GM19240 (cell line): Measurements from ENCODE around the gene GDF15.
A peak's percentile ranks its signal among the peaks of the same experiment; 100 is the strongest.
"Not testable (repeated sequence)": the region's sequence is repeated elsewhere in the genome, so short reads cannot be mapped to it uniquely, and the experiment has no call there.

Experiments
- DNase-seq: peaks from one replicate; pipeline ENCODE4 v3.0.0; 2011; ENCODE audit warnings: low spot score; ENCODE audit not compliant: insufficient read length

The GDF15 gene

GRCh38 chr19:18385675-18386542, at the start of gene GDF15:
Gene GDF15 (plus strand): TSS chr19:18386158. CDS start chr19:18386190, 32 bp downstream.
- no peak for DNase-seq

GRCh38 chr19:18338541-18338940, 47.4 kb upstream of the GDF15 start:
- DNase-seq = no peak

GRCh38 chr19:18339723-18340122, 46.2 kb upstream of the GDF15 start:
- no peak for DNase-seq

- DNase-seq = peak; percentile 75
These were observed 45.6 kb upstream of the GDF15 start, which contains the start of gene PGPEP1 for GRCh38 chr19:18340190-18340989. Gene PGPEP1 (plus strand): TSS chr19:18340598. CDS start chr19:18340682, 84 bp downstream.

GRCh38 chr19:18340990-18341868, 44.7 kb upstream of the GDF15 start:
- peak; percentile 80 for DNase-seq

- DNase-seq = no peak
These were observed 43.8 kb upstream of the GDF15 start for GRCh38 chr19:18342090-18342632.

GRCh38 chr19:18344582-18344950, 41.4 kb upstream of the GDF15 start:
- no peak for DNase-seq

- DNase-seq = no peak
These were observed 40.7 kb upstream of the GDF15 start for GRCh38 chr19:18345296-18345695.

GRCh38 chr19:18346091-18346490, 39.9 kb upstream of the GDF15 start:
- no peak for DNase-seq

GRCh38 chr19:18348171-18348570, 37.8 kb upstream of the GDF15 start:
- DNase-seq = no peak

- DNase-seq = not testable (repeated sequence)
These were observed 37.1 kb upstream of the GDF15 start for GRCh38 chr19:18348818-18349339.

GRCh38 chr19:18349524-18350128, 36.3 kb upstream of the GDF15 start:
- peak; percentile 56 for DNase-seq

GRCh38 chr19:18350490-18350889, 35.5 kb upstream of the GDF15 start:
- no peak for DNase-seq

GRCh38 chr19:18351544-18351943, 34.4 kb upstream of the GDF15 start:
- DNase-seq = no peak

- DNase-seq = no peak
These were observed 32.5 kb upstream of the GDF15 start for GRCh38 chr19:18353378-18354005.

- not testable (repeated sequence) for DNase-seq
These were observed 31.2 kb upstream of the GDF15 start for GRCh38 chr19:18354743-18355142.

GRCh38 chr19:18357041-18357440, 28.9 kb upstream of the GDF15 start:
- no peak for DNase-seq

- no peak for DNase-seq
These were observed 24.3 kb upstream of the GDF15 start for GRCh38 chr19:18361646-18362045.

- no peak for DNase-seq
These were observed 22.9 kb upstream of the GDF15 start for GRCh38 chr19:18362934-18363542.
